HepG2 (cell line): Measurements from ENCODE around the gene PTPRE. TPM values are rescaled to one million over a fixed set of nuclear protein-coding genes. Genes with fewer than 3 reads are reported as not detected.
A peak's percentile ranks its signal among the peaks of the same experiment; 100 is the strongest.

Experiments used
- ATAC-seq: fragments of 200-7000 bp; cut with Tn5 transposase; 3 replicates; pipeline ENCODE4 v1.9.1; 2020; ENCODE audit warnings: mild to moderate bottlenecking, moderate library complexity
- BruUV-seq: library from RNA; stranded (reverse); fragments of 400-500 nt; replicated peaks from 2 replicates; lab custom pipeline; 2021; lab: Mats Ljungman, UMichigan
- CTCF ChIA-PET: fragments of 300-600 bp; formaldehyde crosslinking; extraction: SDS; loops from one replicate; lab custom pipeline; 2021; ENCODE audit warnings: low total read pairs, inconsistent platforms, low intra/inter-chr PET ratio; lab: Yijun Ruan, JAX
- POLR2A ChIA-PET: fragments of 350-600 bp; sonication (Branson Sonifier 250); formaldehyde crosslinking; loops from one replicate; lab custom pipeline; 2020; ENCODE audit warnings: antibody characterized with exemption, inconsistent platforms; lab: Yijun Ruan, JAX
- DNase-seq: peaks from one replicate; pipeline ENCODE4 v3.0.0-alpha.2; 2015; ENCODE audit warnings: low spot score
- FAIRE-seq: peaks from 3 replicates; lab custom pipeline; 2011; peaks lifted over from hg19 to GRCh38; lab: Jason Lieb, UNC
- H2AFZ ChIP-seq: one replicate; pipeline ENCODE4 v1.6.1; 2011; ENCODE audit warnings: low read length, inconsistent platforms
- H3K27ac ChIP-seq: fragments of 300-600 bp; 3 replicates; pipeline ENCODE4 v1.8.0; 2011; ENCODE audit warnings: mixed run types, mild to moderate bottlenecking, mixed read lengths, low read length, inconsistent platforms; ENCODE audit not compliant: insufficient read depth; ENCODE audit errors: extremely low read length
- H3K27me3 ChIP-seq, 2 experiments: fragments of 200-600 bp in 1 of 2; 2 replicates in 1 of 2; 3 replicates in 1 of 2; pipeline versions ENCODE4 v1.6.0 to v1.8.0; 2011; ENCODE audit warnings: low read length in 2 of 2, mild to moderate bottlenecking in 2 of 2, moderate library complexity in 2 of 2, inconsistent platforms in 1 of 2; ENCODE audit not compliant: insufficient read depth in 2 of 2, control insufficient read depth in 1 of 2
- H3K36me3 ChIP-seq, 2 experiments: fragments of 200-600 bp in 1 of 2; replicated peaks in 1 of 2; 2 replicates in 1 of 2; 3 replicates in 1 of 2; pipeline versions ENCODE4 v1.5.1 to v1.8.0; 2011; ENCODE audit warnings: low read length in 2 of 2, inconsistent platforms in 1 of 2; ENCODE audit not compliant: insufficient read depth in 2 of 2, control insufficient read depth in 1 of 2
- H3K4me1 ChIP-seq: 2 replicates; pipeline ENCODE4 v1.5.1; 2012; ENCODE audit warnings: low read length, inconsistent platforms; ENCODE audit not compliant: insufficient read depth
- H3K4me2 ChIP-seq: 2 replicates; pipeline ENCODE4 v1.6.0; 2011; ENCODE audit warnings: low read depth, low read length, inconsistent platforms
- H3K4me3 ChIP-seq, 3 experiments: fragments of 200-600 bp in 1 of 3; sonication (generic), shearing (Covaris generic) in 1 of 3; replicated peaks in 1 of 3; 2 replicates each; pipeline ENCODE4 v1.5.1; 2011 to 2016; ENCODE audit warnings: low read length in 3 of 3, inconsistent platforms in 2 of 3, low read depth in 2 of 3, mild to moderate bottlenecking in 2 of 3, control low read depth in 1 of 3, mixed read lengths in 1 of 3; ENCODE audit not compliant: insufficient read depth in 1 of 3
- H3K79me2 ChIP-seq: one replicate; pipeline ENCODE4 v1.6.1; 2011; ENCODE audit warnings: low read length, inconsistent platforms; ENCODE audit not compliant: insufficient read depth
- H3K9ac ChIP-seq: 2 replicates; pipeline ENCODE4 v1.6.0; 2011; ENCODE audit warnings: mild to moderate bottlenecking, low read depth, low read length, inconsistent platforms; ENCODE audit not compliant: insufficient read depth
- H3K9me3 ChIP-seq: 2 replicates; pipeline ENCODE4 v1.5.1; 2012; ENCODE audit warnings: mild to moderate bottlenecking, low read length
- H4K20me1 ChIP-seq: 2 replicates; pipeline ENCODE4 v1.6.0; 2011; ENCODE audit warnings: inconsistent platforms, mild to moderate bottlenecking, low read length, moderate library complexity; ENCODE audit not compliant: insufficient read depth
- AGO2 ChIP-seq: fragments of 200-400 bp; formaldehyde crosslinking; optimal IDR thresholded peaks from 2 replicates; pipeline ENCODE3; 2017; ENCODE audit warnings: mild to moderate bottlenecking, low read depth, low read length, moderate library complexity
- ATRX ChIP-seq: sonication (generic); formaldehyde crosslinking; IDR thresholded peaks from 2 replicates; pipeline ENCODE4 v1.4.0; 2020; ENCODE audit warnings: missing genetic modification reagents, borderline replicate concordance
- CREBL2 ChIP-seq: sonication (generic); formaldehyde crosslinking; IDR thresholded peaks from 2 replicates; pipeline ENCODE4 v1.8.1; 2023; ENCODE audit warnings: missing genetic modification reagents, mild to moderate bottlenecking, borderline replicate concordance
- HNF4A ChIP-seq: sonication (generic); formaldehyde crosslinking; IDR thresholded peaks from 2 replicates; pipeline ENCODE4 v1.4.0; 2020; ENCODE audit warnings: missing genetic modification reagents
- IRF2 ChIP-seq: IDR thresholded peaks from 2 replicates; pipeline ENCODE4 v1.6.1; 2018; ENCODE audit warnings: missing genetic modification reagents, missing compliant biosample characterization
- SIN3A ChIP-seq: IDR thresholded peaks from 2 replicates; pipeline ENCODE4 v1.6.1; 2011; ENCODE audit warnings: low read depth, mild to moderate bottlenecking, control low read depth, low read length, borderline replicate concordance
- SIX4 ChIP-seq: sonication (generic); formaldehyde crosslinking; IDR thresholded peaks from 2 replicates; pipeline ENCODE4 v1.4.0; 2020; ENCODE audit warnings: missing genetic modification reagents
- TSC22D2 ChIP-seq: sonication (generic); formaldehyde crosslinking; IDR thresholded peaks from 2 replicates; pipeline ENCODE4 v1.5.1; 2020; ENCODE audit warnings: missing genetic modification reagents, mild to moderate bottlenecking, borderline replicate concordance
- ZFP36L1 ChIP-seq: sonication (generic); formaldehyde crosslinking; IDR thresholded peaks from 2 replicates; pipeline ENCODE4 v1.8.0; 2022; ENCODE audit warnings: mild to moderate bottlenecking, missing genetic modification reagents, moderate library complexity
- ZFP41 ChIP-seq: sonication (generic); formaldehyde crosslinking; IDR thresholded peaks from 2 replicates; pipeline ENCODE4 v1.4.0; 2020; ENCODE audit warnings: mild to moderate bottlenecking, missing genetic modification reagents, borderline replicate concordance
- ZNF773 ChIP-seq: sonication (generic); formaldehyde crosslinking; IDR thresholded peaks from 2 replicates; pipeline ENCODE4 v1.4.0; 2020; ENCODE audit warnings: missing genetic modification reagents, borderline replicate concordance
- WGBS: methylation state at CpG from one replicate; pipeline ENCODE4 v1.1.6; 2017; ENCODE audit warnings: low lambda C conversion rate; 5-methylcytosine and 5-hydroxymethylcytosine counted together
- in situ Hi-C: cut with HindIII; loops from 2 replicates; pipeline ENCODE4 v1.10.0; 2017; ENCODE audit warnings: low pct_unique_long_range_greater_than_20kb; ENCODE audit not compliant: extremely low pct_ligation_motif_present
- intact Hi-C: fragments of 100-400 bp; cut with micrococcal nuclease; formaldehyde crosslinking; loops from one replicate; pipeline ENCODE4 v1.10.0; 2022; ENCODE audit not compliant: unreplicated experiment
- polyA plus RNA-seq, 8 experiments: library from polyadenylated mRNA; depleted of rRNA in 3 of 8; stranded (reverse) in 7 of 8; unstranded in 1 of 8; fragments of >200 nt; fragmentation: Illumina TruSeq in 4 of 8; extraction: Trizol in 4 of 8; gene quantifications; 2 replicates each; pipeline versions ENCODE4 v1.2.1 to v1.2.3, GENCODE V29; 2011 to 2016; ENCODE audit warnings: low read depth in 4 of 8, missing spikeins in 1 of 8, mixed read lengths in 1 of 8; ENCODE audit not compliant: insufficient read depth in 1 of 8
- total RNA-seq, 5 experiments: library from RNA; depleted of rRNA; stranded (reverse); fragments of >200 nt; fragmentation: Illumina TruSeq; extraction: Trizol; gene quantifications; 2 replicates each; pipeline ENCODE4 v1.2.3, GENCODE V29; 2016; ENCODE audit warnings: low read depth in 1 of 5
- TF ChIP-seq, protein P1 (sequence below): sonication (generic); formaldehyde crosslinking; IDR thresholded peaks from 2 replicates; pipeline ENCODE4 v1.8.1; 2023; ENCODE audit warnings: missing genetic modification reagents, inconsistent platforms, borderline replicate concordance

The PTPRE gene
- total and polyA plus RNA-seq, 2 of the 13 experiments (the other 11 are each of a cell fraction or from before 2014, with no cell fraction given), result 0.01 to 0.02 TPM

DNA sequence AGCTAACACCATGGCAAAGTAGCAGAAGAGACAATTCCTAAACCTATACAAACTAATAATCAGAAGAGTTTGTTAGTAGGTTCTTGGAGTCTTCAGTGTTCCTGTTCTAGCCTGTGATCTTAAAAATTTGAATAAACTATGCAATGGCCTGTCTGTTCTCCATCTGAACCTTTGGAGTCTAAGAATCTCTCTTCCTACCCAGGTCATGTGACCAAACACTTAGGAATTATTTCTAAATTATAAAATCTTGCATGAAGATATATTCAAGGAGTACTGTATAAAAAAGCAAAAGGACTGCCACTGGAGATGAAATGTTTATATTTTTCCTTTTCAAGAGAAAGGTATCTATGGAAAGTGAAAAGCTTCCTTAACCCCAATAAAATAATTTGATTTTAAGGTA is 216.9 kb downstream of the PTPRE start:
- Histone ChIP-seq H3K79me2 (peaks cover 47% of the 10 kb centered on the region), H4K20me1 (no peaks in the 10 kb centered on the region), H3K27me3 (no peaks in the 10 kb centered on the region), H2AFZ (no peak overlapping the region), H3K9ac (no peak overlapping the region), H3K4me2 (peak overlapping the region; percentile 87), H3K36me3 (peaks cover 0 to 33% of the 10 kb centered on the region in 2 experiments; a peak in 4 of 5 replicates), H3K4me3 (peak overlapping the region in 2 of 3 experiments; percentile 79 to 93; a peak in 4 of 6 replicates), H3K9me3 (no peaks in the 10 kb centered on the region), H3K4me1 (peaks cover 34% of the 10 kb centered on the region), H3K27ac (no peak overlapping the region)
- no peak for TF ChIP-seq ZFP41
- TF ChIP-seq CREBL2 (CRISPR knock-in tag), result no peak
- TF ChIP-seq, protein P1, sequence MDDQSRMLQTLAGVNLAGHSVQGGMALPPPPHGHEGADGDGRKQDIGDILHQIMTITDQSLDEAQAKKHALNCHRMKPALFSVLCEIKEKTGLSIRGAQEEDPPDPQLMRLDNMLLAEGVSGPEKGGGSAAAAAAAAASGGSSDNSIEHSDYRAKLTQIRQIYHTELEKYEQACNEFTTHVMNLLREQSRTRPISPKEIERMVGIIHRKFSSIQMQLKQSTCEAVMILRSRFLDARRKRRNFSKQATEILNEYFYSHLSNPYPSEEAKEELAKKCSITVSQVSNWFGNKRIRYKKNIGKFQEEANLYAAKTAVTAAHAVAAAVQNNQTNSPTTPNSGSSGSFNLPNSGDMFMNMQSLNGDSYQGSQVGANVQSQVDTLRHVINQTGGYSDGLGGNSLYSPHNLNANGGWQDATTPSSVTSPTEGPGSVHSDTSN (CRISPR knock-in tag), result no peak
- no peak for TF ChIP-seq IRF2 (CRISPR knock-in tag)
- TF ChIP-seq AGO2, result no peak
- ATAC-seq, result no peak
- ChIA-PET POLR2A (no interaction called here), CTCF (no interaction called here)
- no peak for DNase-seq
- no TSS peak for BruUV-seq
- in situ Hi-C loops (no loop called here), intact Hi-C loops (loop anchor here (1.0 kb wide), 1 partner anchor 88 kb away; no protein-coding TSS in a partner anchor)
- no peak for FAIRE-seq

DNA sequence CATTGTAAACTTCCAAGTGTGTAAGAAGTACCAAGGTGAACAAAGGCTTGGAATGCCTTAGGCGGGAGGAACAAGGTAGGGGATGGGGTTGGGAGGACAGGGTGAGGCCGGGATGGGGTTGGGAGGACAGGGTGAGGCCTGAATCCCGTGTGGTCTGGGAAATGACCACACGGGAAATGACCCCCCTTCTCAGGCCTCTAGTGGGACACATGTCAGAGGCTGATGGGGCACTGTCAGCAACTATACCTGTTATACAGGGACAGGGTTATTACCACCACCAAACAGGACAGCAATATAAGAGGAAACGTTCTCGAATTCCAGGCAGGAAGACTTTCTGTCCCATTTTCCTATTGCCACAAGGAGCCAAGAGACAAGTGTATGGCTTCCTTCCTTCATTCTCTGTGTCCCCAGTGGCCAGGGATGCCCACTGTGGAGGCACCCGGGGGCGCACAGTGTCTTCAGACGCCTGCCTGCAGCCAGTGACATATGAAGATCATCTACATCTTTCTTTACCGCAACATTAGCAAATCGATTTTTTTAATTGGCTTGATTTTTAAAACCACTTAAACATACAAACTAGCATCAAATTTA is 218.0 kb downstream of the PTPRE start:
- ChIA-PET POLR2A (no interaction called here), CTCF (no interaction called here)
- no peaks in the 10 kb centered on the region for H4K20me1 ChIP-seq
- BruUV-seq, result TSS peak; percentile 45
- peaks cover 34% of the 10 kb centered on the region for H3K4me1 ChIP-seq
- no peaks in the 10 kb centered on the region for H3K27me3 ChIP-seq
- H3K4me2 ChIP-seq, result peak overlapping the region; percentile 87
- DNase-seq, result no peak
- 8% methylated on average over 7 of the region's 11 CpGs for WGBS
- H3K36me3 ChIP-seq, result peaks cover 0 to 24% of the 10 kb centered on the region in 2 experiments; a peak in 4 of 5 replicates
- peaks cover 47% of the 10 kb centered on the region for H3K79me2 ChIP-seq
- in situ Hi-C loops, result no loop called here
- intact Hi-C loops, result loop anchor here (1.0 kb wide), 2 partner anchors 32 to 87 kb away; no protein-coding TSS in a partner anchor
- 0 out of 3 replicates have a peak, but pooled peaks have one; percentile 4 for ATAC-seq
- no peak for FAIRE-seq
- peak overlapping the region; percentile 86 for H3K9ac ChIP-seq
- TF ChIP-seq ZNF773 (CRISPR knock-in tag), result no peak
- TF ChIP-seq HNF4A (CRISPR knock-in tag), result no peak
- TF ChIP-seq TSC22D2 (CRISPR knock-in tag), result no peak
- TF ChIP-seq ATRX (CRISPR knock-in tag), result no peak
- TF ChIP-seq SIN3A, result 0 out of 2 replicates have a peak, but pooled peaks have one; percentile 7
- no peak for TF ChIP-seq SIX4
- no peak for TF ChIP-seq ZFP36L1 (CRISPR knock-in tag)
- H3K9me3 ChIP-seq, result no peaks in the 10 kb centered on the region
- H3K27ac ChIP-seq, result peak overlapping the region; percentile 80
- no peak overlapping the region for H2AFZ ChIP-seq
- peak overlapping the region; percentile 74 to 93 (median 79) for H3K4me3 ChIP-seq
